GM18498 (cell line): ENCODE measurements around the gene LRP1-AS.

Experiments used
- ATAC-seq: cut with Tn5 transposase; IDR thresholded peaks from one replicate; pipeline ENCODE4 v1.9.1; 2021; ENCODE audit warnings: mild to moderate bottlenecking, moderate library complexity; ENCODE audit not compliant: unreplicated experiment

LRP1-AS gene

GRCh38 chr12:57142121-57142520 lies 5.3 kb downstream of the LRP1-AS start:
- ATAC-seq: no peak

- no peak for ATAC-seq
These were observed 6.2 kb downstream of the LRP1-AS start for GRCh38 chr12:57141249-57141648.

GRCh38 chr12:57139796-57140649 lies 7.4 kb downstream of the LRP1-AS start:
- no peak for ATAC-seq

- no peak for ATAC-seq
These were observed 8.7 kb downstream of the LRP1-AS start for GRCh38 chr12:57138526-57139272.

GRCh38 chr12:57135527-57136326 lies 11.7 kb downstream of the LRP1-AS start:
- ATAC-seq: no peak

- ATAC-seq: no peak
These were observed 12.5 kb downstream of the LRP1-AS start for GRCh38 chr12:57134949-57135348.

- no peak for ATAC-seq
These were observed 13.5 kb downstream of the LRP1-AS start for GRCh38 chr12:57133916-57134315.

GRCh38 chr12:57133013-57133569 lies 14.3 kb downstream of the LRP1-AS start:
- no peak for ATAC-seq

GRCh38 chr12:57131896-57132744 lies 15.3 kb downstream of the LRP1-AS start:
- ATAC-seq: no peak

- no peak for ATAC-seq
These were observed 16.5 kb downstream of the LRP1-AS start for GRCh38 chr12:57130941-57131340.

GRCh38 chr12:57129889-57130288 lies 17.5 kb downstream of the LRP1-AS start:
- ATAC-seq: no peak

- ATAC-seq: no peak
These were observed 18.0 kb downstream of the LRP1-AS start for GRCh38 chr12:57129321-57129842.

- no peak for ATAC-seq
These were observed 18.7 kb downstream of the LRP1-AS start for GRCh38 chr12:57128519-57129247.

GRCh38 chr12:57127726-57128518 lies 19.5 kb downstream of the LRP1-AS start, which contains the start of gene LRP1:
LRP1 (plus strand) TSS chr12:57128483; CDS start chr12:57128965, 482 bp downstream.
- ATAC-seq: peak; percentile 40

- no peak for ATAC-seq
These were observed 20.2 kb downstream of the LRP1-AS start for GRCh38 chr12:57127101-57127725.

- no peak for ATAC-seq
These were observed 20.9 kb downstream of the LRP1-AS start for GRCh38 chr12:57126561-57126960.

GRCh38 chr12:57126061-57126460 lies 21.4 kb downstream of the LRP1-AS start:
- no peak for ATAC-seq
